Globus pallidus (tissue), 1 donor: Measurements from ENCODE around the gene ANXA3.
A peak's percentile ranks its signal among the peaks of the same experiment; 100 is the strongest.
"Not testable (repeated sequence)": the region's sequence is repeated elsewhere in the genome, so short reads cannot be mapped to it uniquely, and the experiment has no call there.

Experiments used
- DNase-seq: peaks from one replicate; pipeline ENCODE4 v3.0.0-alpha.2; 2015; ENCODE audit warnings: low spot score

Gene ANXA3

GRCh38 chr4:78571804-78572203, 20.2 kb downstream of the ANXA3 start:
- no peak for DNase-seq

- DNase-seq, result no peak
Measured at GRCh38 chr4:78578674-78579425, 27.3 kb downstream of the ANXA3 start.

GRCh38 chr4:78581618-78582017, 30.0 kb downstream of the ANXA3 start:
- DNase-seq, result peak; percentile 12

GRCh38 chr4:78584863-78585547, 33.4 kb downstream of the ANXA3 start:
- no peak for DNase-seq

GRCh38 chr4:78585633-78586032, 34.1 kb downstream of the ANXA3 start:
- DNase-seq, result no peak

GRCh38 chr4:78588894-78589545, 37.5 kb downstream of the ANXA3 start:
- no peak for DNase-seq

GRCh38 chr4:78591404-78591803, 39.8 kb downstream of the ANXA3 start:
- no peak for DNase-seq

GRCh38 chr4:78592088-78592783, 40.7 kb downstream of the ANXA3 start:
- DNase-seq, result no peak

- DNase-seq, result no peak
Measured at GRCh38 chr4:78596111-78596742, 44.7 kb downstream of the ANXA3 start.

- DNase-seq, result not testable (repeated sequence)
Measured at GRCh38 chr4:78598431-78598830, 46.9 kb downstream of the ANXA3 start.

- no peak for DNase-seq
Measured at GRCh38 chr4:78599147-78599546, 47.6 kb downstream of the ANXA3 start.

- DNase-seq, result no peak
Measured at GRCh38 chr4:78599931-78600375, 48.4 kb downstream of the ANXA3 start.

GRCh38 chr4:78601013-78601412, 49.4 kb downstream of the ANXA3 start:
- no peak for DNase-seq

GRCh38 chr4:78602334-78602733, 50.8 kb downstream of the ANXA3 start:
- DNase-seq, result no peak

GRCh38 chr4:78603384-78603783, 51.8 kb downstream of the ANXA3 start:
- no peak for DNase-seq

- DNase-seq, result no peak
Measured at GRCh38 chr4:78604988-78605387, 53.4 kb downstream of the ANXA3 start.

GRCh38 chr4:78606035-78606434, 54.5 kb downstream of the ANXA3 start:
- no peak for DNase-seq

- DNase-seq, result no peak
Measured at GRCh38 chr4:78606530-78607095, 55.0 kb downstream of the ANXA3 start.

GRCh38 chr4:78608684-78609083, 57.1 kb downstream of the ANXA3 start:
- no peak for DNase-seq

- DNase-seq, result no peak
Measured at GRCh38 chr4:78609580-78609979, 58.0 kb downstream of the ANXA3 start.

- DNase-seq, result no peak
Measured at GRCh38 chr4:78610546-78611214, 59.1 kb downstream of the ANXA3 start.
